HG03064 (cell line): ENCODE data around the gene FIS1.

Source experiments
- ATAC-seq: cut with Tn5 transposase; IDR thresholded peaks from one replicate; pipeline ENCODE4 v1.9.1; 2021; ENCODE audit warnings: low read depth; ENCODE audit not compliant: unreplicated experiment

The FIS1 gene

GRCh38 chr7:101235050-101235449 lies 9.8 kb downstream of the FIS1 start:
- ATAC-seq, result no peak

GRCh38 chr7:101234636-101235035 lies 10.2 kb downstream of the FIS1 start:
- ATAC-seq, result no peak

- no peak for ATAC-seq
These were observed 10.9 kb downstream of the FIS1 start for GRCh38 chr7:101233907-101234547.

GRCh38 chr7:101232141-101232850 lies 12.6 kb downstream of the FIS1 start:
- ATAC-seq, result no peak

- ATAC-seq, result no peak
These were observed 13.2 kb downstream of the FIS1 start for GRCh38 chr7:101231644-101232043.

GRCh38 chr7:101226721-101227120 lies 18.2 kb downstream of the FIS1 start:
- ATAC-seq, result no peak

- ATAC-seq, result no peak
These were observed 19.2 kb downstream of the FIS1 start for GRCh38 chr7:101225650-101226049.

GRCh38 chr7:101223528-101223927 lies 21.4 kb downstream of the FIS1 start:
- no peak for ATAC-seq

- ATAC-seq, result no peak
These were observed 22.5 kb downstream of the FIS1 start for GRCh38 chr7:101222275-101222830.

- ATAC-seq, result no peak
These were observed 24.6 kb downstream of the FIS1 start for GRCh38 chr7:101220295-101220694.

GRCh38 chr7:101218236-101219125 lies 26.4 kb downstream of the FIS1 start:
- ATAC-seq, result peak; percentile 13

- ATAC-seq, result peak; percentile 56
These were observed 27.3 kb downstream of the FIS1 start, which contains the start of the genes PLOD3 and ZNHIT1 for GRCh38 chr7:101217388-101218235. Gene PLOD3, minus strand, starts transcription at chr7:101217581. Its CDS starts 307 bp downstream, at chr7:101217274. Gene ZNHIT1, plus strand, starts transcription at chr7:101218165. Its CDS starts 31 bp downstream, at chr7:101218196.

- peak; percentile 7 for ATAC-seq
These were observed 28.0 kb downstream of the FIS1 start for GRCh38 chr7:101216860-101217387.

- ATAC-seq, result no peak
These were observed 28.7 kb downstream of the FIS1 start for GRCh38 chr7:101216001-101216859.

GRCh38 chr7:101212014-101212413 lies 32.9 kb downstream of the FIS1 start:
- ATAC-seq, result no peak

- ATAC-seq, result no peak
These were observed 33.4 kb downstream of the FIS1 start for GRCh38 chr7:101211501-101211900.

GRCh38 chr7:101210143-101210542 lies 34.7 kb downstream of the FIS1 start:
- ATAC-seq, result no peak

GRCh38 chr7:101208794-101209193 lies 36.1 kb downstream of the FIS1 start:
- no peak for ATAC-seq

GRCh38 chr7:101207459-101207858 lies 37.4 kb downstream of the FIS1 start:
- ATAC-seq, result no peak
